Measurements from ENCODE around the gene ZNF33A.

GRCh38 chr10:38025283-38025682 is 14.8 kb downstream of the ZNF33A start:
- TF ChIP-seq CTCF (IDR thresholded peaks at IDR 0.05; ENCODE audit: low read depth, low read length, poor library complexity, severe bottlenecking) (no peak), EZH2phosphoT487 (IDR thresholded peaks at IDR 0.05; ENCODE audit: borderline replicate concordance, low read length) (no peak)

Data from DOHH2 (cell line).